Measurements from ENCODE around the gene MYL3.
"Not testable (repeated sequence)": the region's sequence is repeated elsewhere in the genome, so short reads cannot be mapped to it uniquely, and the experiment has no call there.

MYL3 gene

DNA sequence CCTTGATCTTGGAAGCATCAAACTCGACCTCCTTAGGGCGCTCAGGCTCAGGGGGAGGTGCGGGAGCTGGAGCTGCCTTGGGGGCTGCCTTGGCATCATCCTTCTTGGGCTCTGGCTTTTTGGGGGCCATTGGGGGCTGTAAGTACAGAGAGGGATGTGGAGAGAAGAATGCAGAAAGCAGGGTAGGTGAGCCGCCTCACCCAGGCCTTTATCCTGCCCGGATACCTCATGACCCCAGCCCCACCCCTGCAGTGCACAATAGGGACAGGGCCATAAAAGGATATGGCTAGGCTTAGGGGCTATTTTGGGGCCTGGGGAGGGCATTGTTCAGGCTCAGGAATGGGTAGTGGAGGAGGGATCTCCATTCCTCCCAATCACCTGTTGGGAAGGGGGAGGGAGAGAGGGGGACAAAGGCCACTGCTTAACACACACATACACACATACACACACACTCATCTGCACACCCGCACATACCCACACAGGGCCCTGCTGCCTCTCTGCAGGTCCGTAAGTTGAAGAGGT lies at the start of gene MYL3:
Gene MYL3 (minus strand): TSS at position 184 of the 522 bp plus-strand sequence. CDS start 54 bp downstream, at position 130.
- H2AFZ ChIP-seq (ENCODE audit: low read length): no peak within 1 kb of the TSS
- H3K4me1 ChIP-seq (ENCODE audit: low read length): no peaks in the 10 kb centered on the region
- no peak within 1 kb of the TSS for H3K4me2 ChIP-seq (ENCODE audit: low read depth, low read length)
- H3K27me3 ChIP-seq (replicated peaks; ENCODE audit: insufficient read depth, low read length): no peaks in the 10 kb centered on the region; the same call in 1 of the 2 replicates
- no peaks in the 10 kb centered on the region for H3K79me2 ChIP-seq (ENCODE audit: low read length)
- H3K9me3 ChIP-seq (replicated peaks; ENCODE audit: insufficient read depth, low read length): no peaks in the 10 kb centered on the region
- no peak within 1 kb of the TSS for H3K27ac ChIP-seq (ENCODE audit: low read length)
- no peak for DNase-seq
- no peak within 1 kb of the TSS for H3K9ac ChIP-seq (ENCODE audit: low read length)
- no peak within 1 kb of the TSS for H3K4me3 ChIP-seq (ENCODE audit: low read length)
- H3F3A ChIP-seq (ENCODE audit: insufficient read depth, low read length): no peaks in the 10 kb centered on the region
- no peaks in the 10 kb centered on the region for H3K9me2 ChIP-seq (replicated peaks; ENCODE audit: insufficient read depth, low read length)
- TF ChIP-seq EZH2phosphoT487 (IDR thresholded peaks at IDR 0.05; ENCODE audit: low read length) (no peak), EZH2 (optimal IDR thresholded peaks at IDR 0.05; ENCODE audit: low read depth, low read length) (no peak)
- TF ChIP-seq, protein P1, sequence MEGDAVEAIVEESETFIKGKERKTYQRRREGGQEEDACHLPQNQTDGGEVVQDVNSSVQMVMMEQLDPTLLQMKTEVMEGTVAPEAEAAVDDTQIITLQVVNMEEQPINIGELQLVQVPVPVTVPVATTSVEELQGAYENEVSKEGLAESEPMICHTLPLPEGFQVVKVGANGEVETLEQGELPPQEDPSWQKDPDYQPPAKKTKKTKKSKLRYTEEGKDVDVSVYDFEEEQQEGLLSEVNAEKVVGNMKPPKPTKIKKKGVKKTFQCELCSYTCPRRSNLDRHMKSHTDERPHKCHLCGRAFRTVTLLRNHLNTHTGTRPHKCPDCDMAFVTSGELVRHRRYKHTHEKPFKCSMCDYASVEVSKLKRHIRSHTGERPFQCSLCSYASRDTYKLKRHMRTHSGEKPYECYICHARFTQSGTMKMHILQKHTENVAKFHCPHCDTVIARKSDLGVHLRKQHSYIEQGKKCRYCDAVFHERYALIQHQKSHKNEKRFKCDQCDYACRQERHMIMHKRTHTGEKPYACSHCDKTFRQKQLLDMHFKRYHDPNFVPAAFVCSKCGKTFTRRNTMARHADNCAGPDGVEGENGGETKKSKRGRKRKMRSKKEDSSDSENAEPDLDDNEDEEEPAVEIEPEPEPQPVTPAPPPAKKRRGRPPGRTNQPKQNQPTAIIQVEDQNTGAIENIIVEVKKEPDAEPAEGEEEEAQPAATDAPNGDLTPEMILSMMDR (IDR thresholded peaks at IDR 0.05; ENCODE audit: low read length): no peak
- no peaks in the 10 kb centered on the region for H3K36me3 ChIP-seq (replicated peaks; ENCODE audit: insufficient read depth, low read length)
- H4K20me1 ChIP-seq (ENCODE audit: insufficient read depth, low read length): no peaks in the 10 kb centered on the region

DNA sequence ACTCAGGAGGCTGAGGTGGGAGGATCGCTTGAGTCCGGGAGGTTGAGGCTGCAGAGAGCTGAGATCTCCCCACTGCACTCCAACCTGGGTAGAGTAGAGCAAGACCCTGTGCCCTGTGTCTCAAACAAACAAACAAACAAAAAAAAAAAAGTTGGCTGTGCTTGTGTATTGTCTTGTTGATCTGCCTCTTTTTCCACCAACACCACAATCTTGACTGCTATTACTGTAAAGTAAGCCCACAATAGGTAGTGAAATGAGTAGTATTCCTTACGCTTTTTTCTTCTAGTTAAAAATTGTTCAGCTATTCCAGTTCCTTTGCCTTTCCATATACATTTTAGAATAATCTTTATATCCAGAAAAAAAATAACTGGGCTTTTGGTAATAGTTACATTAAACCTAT lies 49.7 kb upstream of the MYL3 start:
- Histone ChIP-seq H3K79me2 (ENCODE audit: low read length) (no peaks in the 10 kb centered on the region), H3K27me3 (replicated peaks; ENCODE audit: insufficient read depth, low read length) (no peaks in the 10 kb centered on the region), H3K9me2 (replicated peaks; ENCODE audit: insufficient read depth, low read length) (no peaks in the 10 kb centered on the region), H3K36me3 (replicated peaks; ENCODE audit: insufficient read depth, low read length) (no peaks in the 10 kb centered on the region), H3F3A (ENCODE audit: insufficient read depth, low read length) (no peaks in the 10 kb centered on the region), H3K4me3 (ENCODE audit: low read length) (no peak overlapping the region), H3K4me2 (ENCODE audit: low read depth, low read length) (no peak overlapping the region), H3K9me3 (replicated peaks; ENCODE audit: insufficient read depth, low read length) (no peaks in the 10 kb centered on the region), H3K27ac (ENCODE audit: low read length) (no peak overlapping the region), H3K9ac (ENCODE audit: low read length) (no peak overlapping the region), H4K20me1 (ENCODE audit: insufficient read depth, low read length) (no peaks in the 10 kb centered on the region), H2AFZ (ENCODE audit: low read length) (no peak overlapping the region), H3K4me1 (ENCODE audit: low read length) (no peaks in the 10 kb centered on the region)
- TF ChIP-seq, protein P1 (IDR thresholded peaks at IDR 0.05; ENCODE audit: low read length): no peak
- no peak for TF ChIP-seq EZH2 (optimal IDR thresholded peaks at IDR 0.05; ENCODE audit: low read depth, low read length)
- no peak for DNase-seq

DNA sequence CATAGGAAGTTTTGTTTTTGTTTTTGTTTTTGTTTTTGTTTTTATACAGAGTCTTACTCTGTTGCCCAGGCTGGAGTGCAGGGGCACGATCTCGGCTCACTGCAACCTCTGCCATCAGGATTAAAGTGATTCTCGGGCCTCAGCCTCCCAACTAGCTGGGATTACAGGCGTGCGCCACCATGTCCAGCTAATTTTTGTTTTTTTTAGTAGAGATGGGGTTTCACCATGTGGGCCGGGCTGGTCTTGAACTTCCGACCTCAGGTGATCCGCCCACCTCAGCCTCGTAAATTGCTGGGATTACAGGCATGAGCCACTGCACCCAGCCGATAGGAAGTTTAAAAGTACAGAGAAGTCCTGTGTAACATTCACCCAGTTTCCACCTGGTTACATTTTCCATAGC lies 47.7 kb upstream of the MYL3 start:
- DNase-seq; H3K27me3 ChIP-seq (replicated peaks; ENCODE audit: insufficient read depth, low read length); H3K9me3 ChIP-seq (replicated peaks; ENCODE audit: insufficient read depth, low read length); H2AFZ ChIP-seq (ENCODE audit: low read length); H3K4me2 ChIP-seq (ENCODE audit: low read depth, low read length); H3K36me3 ChIP-seq (replicated peaks; ENCODE audit: insufficient read depth, low read length); H3K9ac ChIP-seq (ENCODE audit: low read length); H3K4me3 ChIP-seq (ENCODE audit: low read length); H3F3A ChIP-seq (ENCODE audit: insufficient read depth, low read length); H4K20me1 ChIP-seq (ENCODE audit: insufficient read depth, low read length); H3K4me1 ChIP-seq (ENCODE audit: low read length); H3K9me2 ChIP-seq (replicated peaks; ENCODE audit: insufficient read depth, low read length); H3K79me2 ChIP-seq (ENCODE audit: low read length); H3K27ac ChIP-seq (ENCODE audit: low read length): not testable (repeated sequence)

DNA sequence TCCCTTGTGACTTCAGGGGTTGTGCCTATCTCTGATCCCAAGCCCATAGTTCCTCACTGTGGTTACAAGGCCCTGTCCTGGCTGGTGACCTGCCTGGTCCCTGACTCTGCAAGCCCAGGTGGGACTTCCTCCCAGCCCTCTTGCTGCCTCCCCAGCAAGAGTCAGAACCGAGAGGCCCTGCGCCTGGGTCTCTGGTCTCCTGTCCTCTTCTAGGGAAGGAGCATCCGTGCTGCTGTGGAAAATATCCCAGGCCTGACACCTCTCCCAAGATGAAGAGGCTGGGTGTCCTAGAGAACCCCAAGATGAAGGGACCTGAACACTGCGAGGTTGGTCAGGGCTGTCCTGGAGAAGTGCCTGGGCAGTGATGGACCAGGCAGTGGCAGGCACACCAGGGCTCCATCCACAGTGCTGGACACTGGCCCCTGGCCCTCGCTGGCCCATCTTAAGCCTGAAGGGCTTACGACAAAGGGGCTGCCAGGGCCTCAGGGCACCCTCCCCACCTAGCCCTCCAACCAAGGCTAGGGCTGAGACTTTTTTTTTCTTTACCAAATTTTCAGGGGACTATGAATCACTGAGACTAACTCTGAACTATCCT lies 47.0 kb upstream of the MYL3 start:
- no peak overlapping the region for H3K4me2 ChIP-seq (ENCODE audit: low read depth, low read length)
- H3K27me3 ChIP-seq (replicated peaks; ENCODE audit: insufficient read depth, low read length): no peaks in the 10 kb centered on the region
- no peaks in the 10 kb centered on the region for H3K9me2 ChIP-seq (replicated peaks; ENCODE audit: insufficient read depth, low read length)
- H3K9ac ChIP-seq (ENCODE audit: low read length): no peak overlapping the region
- no peaks in the 10 kb centered on the region for H3F3A ChIP-seq (ENCODE audit: insufficient read depth, low read length)
- no peaks in the 10 kb centered on the region for H3K9me3 ChIP-seq (replicated peaks; ENCODE audit: insufficient read depth, low read length)
- TF ChIP-seq EZH2phosphoT487 (IDR thresholded peaks at IDR 0.05; ENCODE audit: low read length): no peak
- TF ChIP-seq EZH2 (optimal IDR thresholded peaks at IDR 0.05; ENCODE audit: low read depth, low read length): no peak
- TF ChIP-seq, protein P1 (IDR thresholded peaks at IDR 0.05; ENCODE audit: low read length): no peak
- H3K79me2 ChIP-seq (ENCODE audit: low read length): no peaks in the 10 kb centered on the region
- no peak overlapping the region for H3K27ac ChIP-seq (ENCODE audit: low read length)
- no peaks in the 10 kb centered on the region for H4K20me1 ChIP-seq (ENCODE audit: insufficient read depth, low read length)
- H3K4me3 ChIP-seq (ENCODE audit: low read length): no peak overlapping the region
- no peak overlapping the region for H2AFZ ChIP-seq (ENCODE audit: low read length)
- no peaks in the 10 kb centered on the region for H3K36me3 ChIP-seq (replicated peaks; ENCODE audit: insufficient read depth, low read length)
- DNase-seq: no peak
- no peaks in the 10 kb centered on the region for H3K4me1 ChIP-seq (ENCODE audit: low read length)
